ENCODE data around the gene FNBP1L. TPM values are rescaled to one million over a fixed set of nuclear protein-coding genes. Genes with fewer than 3 reads are reported as not detected.
"Not testable (repeated sequence)": the region's sequence is repeated elsewhere in the genome, so short reads cannot be mapped to it uniquely, and the experiment has no call there.

FNBP1L gene
- total RNA-seq, 1 experiment from 2014 or later = 33.4 TPM

GRCh38 chr1:93471911-93472310 is 24.0 kb downstream of the FNBP1L start:
- ChIA-PET POLR2A (no interaction called here), CTCF (no interaction called here)
- Histone ChIP-seq H3K9me3 (no peaks in the 10 kb centered on the region; the same call in 1 of the 2 replicates), H3K36me3 (ENCODE audit: control insufficient read depth, insufficient read depth, low read length) (no peaks in the 10 kb centered on the region), H3K4me1 (peaks cover 10% of the 10 kb centered on the region), H3K4me3 (ENCODE audit: low read depth, low read length) (no peak overlapping the region), H3K27me3 (replicated peaks; ENCODE audit: control insufficient read depth, insufficient read depth, low read length) (no peaks in the 10 kb centered on the region)
- no peaks in the 10 kb centered on the region for H3K27me3 Mint-ChIP-seq (ENCODE audit: insufficient read depth, unreplicated experiment)
- no peak overlapping the region for H3K27ac Mint-ChIP-seq (ENCODE audit: unreplicated experiment)
- intact Hi-C loops (cut with micrococcal nuclease; ENCODE audit: unreplicated experiment) = no loop called here
- no peak for TF ChIP-seq CTCF (IDR thresholded peaks at IDR 0.05; ENCODE audit: insufficient read depth in 1 of 2, low read depth in 1 of 2, low read length in 1 of 2, severe bottlenecking in 1 of 2, unreplicated experiment in 1 of 2)
- no peaks in the 10 kb centered on the region for H3K9me3 Mint-ChIP-seq (ENCODE audit: unreplicated experiment)
- BruUV-seq (replicated peaks) = no TSS peak
- H3K4me3 Mint-ChIP-seq (ENCODE audit: unreplicated experiment) = no peak overlapping the region
- no peak for DNase-seq
- H3K4me1 Mint-ChIP-seq (ENCODE audit: low read depth, unreplicated experiment) = peaks cover 15% of the 10 kb centered on the region
- H3K36me3 Mint-ChIP-seq (ENCODE audit: insufficient read depth, unreplicated experiment) = peaks cover 12% of the 10 kb centered on the region

DNA sequence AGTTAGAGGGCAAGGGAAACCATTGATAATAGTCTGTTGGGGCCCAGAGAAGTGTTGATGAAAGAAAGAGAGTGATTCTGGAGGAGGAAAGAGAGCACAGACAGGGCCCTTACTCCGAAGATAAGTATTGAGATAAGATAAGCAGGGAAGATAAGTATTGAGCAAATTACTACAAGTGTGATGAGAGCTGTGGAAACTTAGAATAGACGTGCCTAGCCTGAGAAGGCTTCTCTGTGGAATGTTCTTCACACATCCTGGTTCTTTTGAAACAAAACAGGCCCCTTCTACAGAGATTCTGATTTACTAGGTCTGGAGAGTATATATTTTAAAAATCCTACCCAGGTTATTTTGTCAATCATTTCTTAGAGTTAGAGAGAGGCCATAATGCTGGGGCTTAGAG is 26.4 kb downstream of the FNBP1L start:
- Histone ChIP-seq H3K4me1 (peaks cover 10% of the 10 kb centered on the region), H3K36me3 (ENCODE audit: control insufficient read depth, insufficient read depth, low read length) (no peaks in the 10 kb centered on the region), H3K4me3 (ENCODE audit: low read depth, low read length) (no peak overlapping the region), H3K9me3 (no peaks in the 10 kb centered on the region; the same call in 1 of the 2 replicates), H3K27me3 (replicated peaks; ENCODE audit: control insufficient read depth, insufficient read depth, low read length) (no peaks in the 10 kb centered on the region)
- Mint-ChIP-seq H3K4me3 (ENCODE audit: unreplicated experiment) (peak overlapping the region; percentile 10), H3K36me3 (ENCODE audit: insufficient read depth, unreplicated experiment) (peaks cover 21% of the 10 kb centered on the region), H3K4me1 (ENCODE audit: low read depth, unreplicated experiment) (peaks cover 15% of the 10 kb centered on the region), H3K27me3 (ENCODE audit: insufficient read depth, unreplicated experiment) (no peaks in the 10 kb centered on the region), H3K27ac (ENCODE audit: unreplicated experiment) (peak overlapping the region; percentile 37), H3K9me3 (ENCODE audit: unreplicated experiment) (peaks cover 17% of the 10 kb centered on the region)
- intact Hi-C loops (cut with micrococcal nuclease; ENCODE audit: unreplicated experiment) = no loop called here
- peak in 1 of 2 experiments; percentile 5 for DNase-seq
- BruUV-seq (replicated peaks) = no TSS peak
- ChIA-PET POLR2A (interaction anchor here (0.5 kb wide), 1 partner anchor 943 kb away, joined by 5 read pairs; no protein-coding TSS in a partner anchor), CTCF (no interaction called here)
- TF ChIP-seq CTCF (IDR thresholded peaks at IDR 0.05; ENCODE audit: insufficient read depth in 1 of 2, low read depth in 1 of 2, low read length in 1 of 2, severe bottlenecking in 1 of 2, unreplicated experiment in 1 of 2) = no peak

- H3K36me3 Mint-ChIP-seq (ENCODE audit: insufficient read depth, unreplicated experiment) = peaks cover 21% of the 10 kb centered on the region
- H3K9me3 Mint-ChIP-seq (ENCODE audit: unreplicated experiment) = peaks cover 19% of the 10 kb centered on the region
- Histone ChIP-seq H3K9me3 (no peaks in the 10 kb centered on the region; the same call in 1 of the 2 replicates), H3K27me3 (replicated peaks; ENCODE audit: control insufficient read depth, insufficient read depth, low read length) (no peaks in the 10 kb centered on the region), H3K4me3 (ENCODE audit: low read depth, low read length) (no peak overlapping the region), H3K36me3 (ENCODE audit: control insufficient read depth, insufficient read depth, low read length) (no peaks in the 10 kb centered on the region), H3K4me1 (peaks cover 10% of the 10 kb centered on the region)
- H3K27ac Mint-ChIP-seq (ENCODE audit: unreplicated experiment) = no peak overlapping the region
- intact Hi-C loops (cut with micrococcal nuclease; ENCODE audit: unreplicated experiment) = no loop called here
- ChIA-PET POLR2A (no interaction called here), CTCF (no interaction called here)
- BruUV-seq (replicated peaks) = no TSS peak
- H3K4me3 Mint-ChIP-seq (ENCODE audit: unreplicated experiment) = no peak overlapping the region
- H3K27me3 Mint-ChIP-seq (ENCODE audit: insufficient read depth, unreplicated experiment) = no peaks in the 10 kb centered on the region
- peaks cover 15% of the 10 kb centered on the region for H3K4me1 Mint-ChIP-seq (ENCODE audit: low read depth, unreplicated experiment)
- TF ChIP-seq CTCF (IDR thresholded peaks at IDR 0.05; ENCODE audit: insufficient read depth in 1 of 2, low read depth in 1 of 2, low read length in 1 of 2, severe bottlenecking in 1 of 2, unreplicated experiment in 1 of 2) = no peak
- no peak for DNase-seq
Observed at GRCh38 chr1:93475681-93476080, 27.8 kb downstream of the FNBP1L start.

DNA sequence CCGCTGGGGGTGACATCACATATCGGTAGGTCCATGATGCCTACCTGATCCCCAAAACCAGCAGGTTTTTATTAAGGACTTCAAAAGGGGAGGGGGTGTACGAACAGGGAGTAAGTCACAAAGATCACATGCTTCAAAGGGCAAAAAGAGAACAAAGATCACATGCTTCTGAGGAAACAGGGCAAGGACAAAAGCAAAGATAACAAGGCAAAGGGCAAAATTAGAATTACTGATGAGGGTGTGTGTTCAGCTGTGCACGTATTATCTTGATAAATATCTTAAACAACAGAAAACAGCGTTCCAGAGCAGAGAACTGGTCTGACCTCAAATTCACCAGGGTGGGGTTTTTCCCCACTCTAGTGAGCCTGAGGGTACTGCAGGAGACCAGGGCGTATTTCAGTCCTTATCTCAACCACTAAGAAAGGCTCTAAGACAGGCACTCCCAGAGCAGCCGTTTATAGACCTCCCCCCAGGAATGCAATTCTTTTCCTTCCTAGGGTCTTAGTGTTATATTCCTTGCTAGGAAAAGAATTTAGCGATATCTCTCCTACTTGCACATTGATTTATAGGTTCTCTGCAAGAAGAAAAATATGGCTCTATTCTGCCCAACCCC is 31.3 kb downstream of the FNBP1L start:
- H3K4me1 ChIP-seq; H3K4me3 ChIP-seq (ENCODE audit: low read depth, low read length); H3K27me3 ChIP-seq (replicated peaks; ENCODE audit: control insufficient read depth, insufficient read depth, low read length); H3K4me3 Mint-ChIP-seq (ENCODE audit: unreplicated experiment); CTCF ChIA-PET; H3K27me3 Mint-ChIP-seq (ENCODE audit: insufficient read depth, unreplicated experiment); H3K9me3 ChIP-seq; intact Hi-C loops (cut with micrococcal nuclease; ENCODE audit: unreplicated experiment); H3K36me3 ChIP-seq (ENCODE audit: control insufficient read depth, insufficient read depth, low read length); H3K27ac Mint-ChIP-seq (ENCODE audit: unreplicated experiment); POLR2A ChIA-PET; BruUV-seq (replicated peaks): not testable (repeated sequence)
- H3K36me3 Mint-ChIP-seq (ENCODE audit: insufficient read depth, unreplicated experiment) = peaks cover 16% of the 10 kb centered on the region
- peaks cover 19% of the 10 kb centered on the region for H3K9me3 Mint-ChIP-seq (ENCODE audit: unreplicated experiment)
- DNase-seq = peak in 1 of 2 experiments; percentile 33
- H3K4me1 Mint-ChIP-seq (ENCODE audit: low read depth, unreplicated experiment) = peaks cover 10% of the 10 kb centered on the region

GRCh38 chr1:93481899-93482298 is 34.0 kb downstream of the FNBP1L start:
- H3K27me3 Mint-ChIP-seq (ENCODE audit: insufficient read depth, unreplicated experiment); H3K4me1 ChIP-seq; BruUV-seq (replicated peaks); H3K4me3 Mint-ChIP-seq (ENCODE audit: unreplicated experiment); H3K4me1 Mint-ChIP-seq (ENCODE audit: low read depth, unreplicated experiment); H3K27ac Mint-ChIP-seq (ENCODE audit: unreplicated experiment); H3K4me3 ChIP-seq (ENCODE audit: low read depth, low read length); intact Hi-C loops (cut with micrococcal nuclease; ENCODE audit: unreplicated experiment); POLR2A ChIA-PET; H3K36me3 ChIP-seq (ENCODE audit: control insufficient read depth, insufficient read depth, low read length); H3K9me3 ChIP-seq; H3K27me3 ChIP-seq (replicated peaks; ENCODE audit: control insufficient read depth, insufficient read depth, low read length); DNase-seq; CTCF ChIA-PET: not testable (repeated sequence)
- Mint-ChIP-seq H3K9me3 (ENCODE audit: unreplicated experiment) (peaks cover 19% of the 10 kb centered on the region), H3K36me3 (ENCODE audit: insufficient read depth, unreplicated experiment) (peaks cover 13% of the 10 kb centered on the region)

Data from Caco-2 (cell line).